AG09309 (cell line): ENCODE data around the gene CHRNG.

Experiments used
- DNase-seq: peaks from one replicate; pipeline ENCODE4 v3.0.0-alpha.2; 2010; ENCODE audit warnings: low read depth
- H3K4me3 ChIP-seq: 2 replicates; pipeline ENCODE4 v1.5.1; 2011; ENCODE audit warnings: mild to moderate bottlenecking, low read depth, low read length, moderate library complexity; ENCODE audit not compliant: control insufficient read depth
- CTCF ChIP-seq: IDR thresholded peaks from 2 replicates; pipeline ENCODE4 v1.5.1; 2011; ENCODE audit warnings: mild to moderate bottlenecking, low read depth, low read length, inconsistent platforms; ENCODE audit not compliant: insufficient read depth, control insufficient read depth; ENCODE audit errors: missing control alignments

CHRNG gene

GRCh38 chr2:232516551-232516950, 22.9 kb upstream of the CHRNG start:
- no peak for TF ChIP-seq CTCF
- no peak overlapping the region for H3K4me3 ChIP-seq
- no peak for DNase-seq

GRCh38 chr2:232518844-232519243, 20.6 kb upstream of the CHRNG start:
- no peak overlapping the region for H3K4me3 ChIP-seq
- TF ChIP-seq CTCF: no peak
- no peak for DNase-seq

GRCh38 chr2:232519581-232520438, 19.7 kb upstream of the CHRNG start, which contains the start of gene PRSS56:
PRSS56 (plus strand) TSS chr2:232520388; CDS start chr2:232520599, 211 bp downstream.
- no peak for TF ChIP-seq CTCF
- H3K4me3 ChIP-seq: no peak within 1 kb of the TSS
- DNase-seq: no peak

GRCh38 chr2:232520489-232520888, 19.0 kb upstream of the CHRNG start:
- DNase-seq: no peak
- H3K4me3 ChIP-seq: no peak overlapping the region
- no peak for TF ChIP-seq CTCF

- H3K4me3 ChIP-seq: no peak overlapping the region
- DNase-seq: no peak
- TF ChIP-seq CTCF: no peak
These were observed 18.4 kb upstream of the CHRNG start for GRCh38 chr2:232521098-232521497.

GRCh38 chr2:232521959-232522622, 17.4 kb upstream of the CHRNG start:
- H3K4me3 ChIP-seq: no peak overlapping the region
- no peak for DNase-seq
- peak; percentile 38 for TF ChIP-seq CTCF
